Gastrocnemius medialis (tissue), 4 donors: ENCODE results near the gene MPP3.

ENCODE experiments used
- CTCF ChIP-seq, 5 experiments: fragments of 450-650 bp in 3 of 5; fragments of 200-600 bp in 2 of 5; sonication (generic) in 2 of 5; IDR thresholded peaks in 4 of 5; conservative IDR thresholded peaks in 1 of 5; 1 replicate in 4 of 5; 2 replicates in 1 of 5; pipeline ENCODE4 v1.5.1; 2016 to 2019; ENCODE audit warnings: antibody characterized with exemption in 5 of 5, mild to moderate bottlenecking in 3 of 5, moderate library complexity in 3 of 5
- POLR2A ChIP-seq, 2 donors: fragments of 450-650 bp; IDR thresholded peaks; one replicate each; pipeline ENCODE4 v1.6.1; 2017; ENCODE audit warnings: antibody characterized with exemption in 2 of 2, mild to moderate bottlenecking in 2 of 2, moderate library complexity in 2 of 2

DNA sequence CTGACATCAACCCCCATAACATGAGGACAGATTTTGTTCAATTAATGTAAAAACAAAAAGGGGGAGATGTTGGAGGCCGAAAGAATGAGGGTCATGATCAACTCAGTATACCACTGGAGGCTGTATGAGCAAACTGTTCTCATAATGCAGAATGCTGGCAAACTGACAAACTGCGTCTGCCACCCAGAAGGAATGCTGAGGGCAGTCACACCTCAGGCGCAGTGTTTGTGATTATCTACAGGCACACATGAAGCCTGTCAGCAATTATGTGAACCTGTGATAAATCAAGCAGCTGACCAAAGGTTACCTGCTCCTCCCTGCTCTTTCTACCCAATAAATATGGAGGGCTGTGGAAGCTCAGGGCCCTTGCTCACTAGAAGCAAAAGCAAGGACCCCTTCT is 41.3 kb upstream of the MPP3 start:
- TF ChIP-seq POLR2A (IDR thresholded peaks at IDR 0.05) (no peak), CTCF (IDR thresholded peaks at IDR 0.05 in 4 of 5, conservative IDR thresholded peaks at IDR 0.05 in 1 of 5) (no peak)
